ENCODE measurements around the gene RANBP1.

Gene RANBP1

DNA sequence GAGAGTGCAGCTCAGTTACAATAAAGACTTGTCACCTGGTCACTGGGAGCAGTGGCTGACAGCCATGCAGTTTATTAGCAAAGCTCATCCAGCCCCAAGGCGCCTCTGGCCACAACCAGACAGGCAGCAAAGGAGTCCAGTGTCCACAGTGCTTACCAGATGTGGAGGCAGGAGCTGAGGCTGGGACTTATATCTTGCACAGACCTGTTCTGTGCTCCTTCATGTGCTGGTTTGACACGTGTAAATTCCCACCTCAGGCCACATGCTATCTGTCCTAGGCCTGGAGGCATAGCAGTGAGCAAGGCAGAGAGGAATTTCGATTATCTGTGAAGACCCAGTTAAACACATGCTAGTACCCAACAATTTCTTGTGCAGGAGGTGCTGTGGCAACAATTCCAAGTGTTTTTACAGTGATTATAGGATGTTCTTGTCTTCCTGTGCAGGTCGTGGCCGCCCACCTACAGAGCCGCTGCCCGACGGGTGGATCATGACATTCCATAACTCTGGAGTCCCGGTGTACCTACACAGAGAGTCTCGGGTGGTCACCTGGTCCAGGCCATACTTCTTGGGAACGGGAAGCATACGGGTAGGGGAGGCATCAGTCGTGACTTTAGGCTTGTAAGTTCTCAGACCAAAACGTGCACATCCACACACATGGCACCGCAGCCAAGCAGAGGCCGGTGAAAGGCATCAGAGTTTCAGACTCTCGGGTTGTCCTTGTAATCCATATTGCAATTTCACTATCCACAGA is 26.5 kb upstream of the RANBP1 start:
- DNase-seq (ENCODE audit: low spot score), result no peak

DNA sequence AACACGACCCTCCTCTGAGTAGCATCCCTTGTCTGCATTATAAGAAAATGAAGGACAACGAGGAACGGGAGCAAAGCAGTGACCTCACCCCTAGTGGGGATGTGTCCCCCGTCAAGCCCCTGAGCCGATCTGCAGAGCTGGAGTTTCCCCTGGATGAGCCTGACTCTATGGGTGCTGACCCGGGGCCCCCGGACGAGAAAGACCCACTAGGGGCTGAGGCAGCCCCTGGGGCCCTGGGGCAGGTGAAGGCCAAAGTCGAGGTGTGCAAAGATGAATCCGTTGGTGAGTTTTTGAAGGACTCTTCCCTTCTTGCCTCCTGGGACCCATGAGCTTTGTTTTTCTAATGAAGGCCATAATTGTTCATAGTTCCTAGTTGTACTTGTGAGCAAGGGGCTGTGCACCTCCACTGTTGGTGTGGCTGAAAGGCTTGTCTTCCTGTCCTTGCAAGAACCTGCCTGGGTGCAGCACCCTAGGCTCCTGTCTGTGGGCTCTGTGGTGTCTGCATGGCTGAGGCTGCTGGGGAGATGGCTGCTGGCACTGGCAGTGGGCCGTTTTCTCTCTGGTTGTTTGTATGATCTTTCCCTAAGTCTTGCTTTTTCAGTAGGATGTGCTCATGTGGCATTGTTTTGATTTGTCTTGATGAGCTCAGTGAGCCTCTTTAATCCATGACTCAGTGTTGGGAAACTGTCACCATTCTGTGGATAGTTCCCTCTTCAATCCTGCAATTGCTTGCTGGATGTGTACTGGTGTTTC is 25.8 kb upstream of the RANBP1 start:
- no peak for DNase-seq (ENCODE audit: low spot score)

DNA sequence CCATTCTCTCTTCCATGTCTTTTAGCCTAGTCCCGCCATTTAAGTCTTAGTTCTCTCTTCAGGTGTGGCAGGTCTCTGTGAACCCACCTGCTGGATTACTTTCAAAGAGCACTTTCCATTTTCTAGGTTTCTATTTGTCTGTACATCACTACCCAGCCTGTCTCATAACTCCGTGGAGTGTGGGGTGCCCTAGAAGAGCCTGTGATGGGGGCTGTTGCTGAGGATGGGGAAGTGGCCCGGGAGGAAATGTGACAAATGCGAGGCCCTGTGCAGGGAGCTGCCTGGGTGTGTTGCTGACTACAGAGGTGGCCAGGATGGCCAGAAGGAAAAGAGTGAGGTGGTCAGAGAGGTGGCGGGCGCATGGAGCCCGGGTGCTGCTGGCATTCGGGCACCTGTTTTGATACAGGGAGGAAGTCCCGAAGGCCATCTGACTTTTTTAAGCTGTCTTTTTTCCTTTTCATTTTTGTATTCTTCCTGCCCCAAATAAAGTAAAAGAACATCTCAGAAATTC is 25.1 kb upstream of the RANBP1 start:
- no peak for DNase-seq (ENCODE audit: low spot score)

- no peak for DNase-seq (ENCODE audit: low spot score)
These were observed 24.0 kb upstream of the RANBP1 start for GRCh38 chr22:20091690-20092476.

DNA sequence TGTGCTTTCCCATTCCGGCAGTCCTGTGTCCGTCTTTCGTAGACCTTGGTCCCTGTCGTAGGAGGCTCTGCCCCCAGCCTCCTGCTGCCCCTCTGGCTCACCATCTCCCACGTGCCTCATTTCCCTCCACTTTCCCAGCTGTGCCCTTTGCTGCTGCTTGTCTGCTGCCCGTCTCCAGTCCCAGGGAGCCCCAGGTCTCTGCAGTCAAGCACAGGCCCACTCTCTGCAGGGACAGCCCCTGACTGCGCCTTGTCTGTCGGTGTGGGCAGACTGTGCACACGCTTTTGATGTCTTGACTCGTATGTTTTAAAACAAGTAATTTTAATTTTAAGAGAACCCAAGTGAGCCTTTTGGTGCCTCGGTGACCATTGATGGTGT is 23.4 kb upstream of the RANBP1 start:
- DNase-seq (ENCODE audit: low spot score), result no peak

GRCh38 chr22:20093418-20094196 is 22.3 kb upstream of the RANBP1 start:
- DNase-seq (ENCODE audit: low spot score), result peak; percentile 44

DNA sequence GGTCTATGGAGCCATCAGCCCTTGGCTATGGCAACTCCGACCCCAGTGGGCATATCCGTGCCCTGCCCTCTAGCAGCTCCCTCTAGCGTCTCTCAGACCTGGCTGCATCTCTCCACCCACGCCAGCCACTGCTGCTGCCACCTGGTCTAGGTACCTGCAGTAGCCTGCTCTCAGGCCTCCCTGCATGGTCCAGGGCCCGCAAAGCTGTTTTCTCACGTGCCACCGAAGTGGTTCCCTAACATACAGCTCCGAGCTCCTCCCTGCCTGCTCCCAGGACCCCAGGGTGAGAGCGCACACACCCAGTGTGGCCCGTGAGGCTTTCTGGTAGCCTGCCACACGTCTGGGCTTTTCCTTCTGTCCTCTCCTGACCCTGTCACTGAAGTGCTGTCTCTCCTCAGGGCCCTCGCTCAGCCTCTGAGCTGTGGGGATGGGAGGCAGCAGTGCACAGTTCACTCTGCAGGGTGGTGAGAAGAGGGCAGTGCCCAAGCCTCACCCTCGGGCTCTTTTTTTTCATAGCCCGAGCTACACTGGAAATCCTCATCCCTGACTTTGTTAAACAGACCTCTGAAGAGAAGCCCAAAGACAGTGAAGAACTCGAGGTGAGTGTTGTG is 21.6 kb upstream of the RANBP1 start:
- DNase-seq (ENCODE audit: low spot score), result no peak

DNA sequence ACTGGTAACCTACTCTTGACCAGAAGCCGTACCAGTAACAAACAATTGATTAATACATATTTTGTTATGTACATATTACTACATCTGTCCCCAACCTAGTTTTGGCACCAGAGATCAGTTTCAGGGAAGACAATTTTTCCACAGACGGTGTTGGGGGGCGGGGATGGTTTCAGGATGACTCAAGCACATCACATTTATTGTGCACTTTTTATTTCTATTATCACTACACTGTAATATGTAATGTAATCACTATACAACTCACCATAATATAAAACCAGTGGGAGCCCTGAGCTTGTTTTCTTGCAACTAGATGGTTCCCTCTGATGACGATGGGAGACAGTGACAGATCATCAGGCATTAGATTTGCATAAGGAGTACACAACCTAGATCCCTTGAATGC is 20.4 kb upstream of the RANBP1 start:
- no peak for DNase-seq (ENCODE audit: low spot score)

- no peak for DNase-seq (ENCODE audit: low spot score)
These were observed 19.1 kb upstream of the RANBP1 start for GRCh38 chr22:20096574-20097420.

GRCh38 chr22:20099099-20099711 is 16.7 kb upstream of the RANBP1 start:
- no peak for DNase-seq (ENCODE audit: low spot score)

- DNase-seq (ENCODE audit: low spot score), result no peak
These were observed 14.3 kb upstream of the RANBP1 start for GRCh38 chr22:20101638-20102037.

GRCh38 chr22:20102203-20102780 is 13.6 kb upstream of the RANBP1 start:
- DNase-seq (ENCODE audit: low spot score), result no peak

GRCh38 chr22:20105456-20106204 is 10.3 kb upstream of the RANBP1 start:
- no peak for DNase-seq (ENCODE audit: low spot score)

DNA sequence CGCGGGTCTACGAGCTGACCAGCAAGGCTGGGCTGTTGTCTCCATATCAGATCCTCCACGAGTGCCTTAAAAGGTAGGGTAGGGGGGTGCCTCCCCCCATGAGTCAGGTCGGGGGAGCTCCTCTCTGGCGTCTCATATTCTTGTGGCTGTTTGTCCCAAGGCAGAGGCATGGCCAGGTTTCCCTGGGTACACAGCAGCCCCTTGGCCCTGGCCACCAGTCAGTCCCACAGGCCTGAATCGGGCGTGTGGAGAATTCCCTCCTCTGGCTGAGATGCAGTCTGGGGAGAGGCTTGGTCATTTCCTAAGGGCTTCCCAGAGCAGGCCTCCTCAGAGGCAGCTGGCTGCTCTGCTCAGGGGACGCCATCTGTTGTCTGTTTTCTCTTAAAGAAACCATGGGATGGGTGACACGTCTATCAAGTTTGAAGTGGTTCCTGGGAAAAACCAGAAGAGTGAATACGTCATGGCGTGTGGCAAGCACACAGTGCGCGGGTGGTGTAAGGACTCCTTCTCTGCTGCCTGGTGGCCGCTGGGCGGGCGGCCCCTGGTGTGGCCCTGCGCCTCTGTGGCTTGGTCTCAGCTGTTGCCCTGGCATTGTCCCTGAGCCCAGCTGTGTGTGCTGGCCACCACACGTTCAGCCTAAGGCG is 9.6 kb upstream of the RANBP1 start:
- no peak for DNase-seq (ENCODE audit: low spot score)

DNA sequence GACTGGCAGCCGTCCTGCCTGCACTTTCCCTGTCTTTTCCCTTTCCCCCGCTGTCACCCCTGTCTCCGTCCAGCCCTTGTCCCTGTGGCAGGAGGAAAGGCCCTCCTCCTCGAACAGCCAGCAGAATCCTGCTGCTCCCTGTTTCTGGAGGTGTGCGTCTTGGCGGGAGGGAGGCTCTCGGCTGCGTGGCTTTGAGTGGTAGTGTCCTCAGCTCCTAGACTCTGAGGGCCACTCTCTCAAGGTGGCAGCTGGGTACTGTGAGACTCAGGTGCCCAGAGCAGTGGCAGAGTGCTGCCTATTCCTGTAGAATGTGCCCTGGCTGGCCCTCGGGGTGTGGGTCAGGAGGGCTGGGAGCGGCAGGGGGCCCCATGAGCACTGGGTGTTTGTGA is 9.1 kb upstream of the RANBP1 start:
- no peak for DNase-seq (ENCODE audit: low spot score)

- DNase-seq (ENCODE audit: low spot score), result no peak
These were observed 8.4 kb upstream of the RANBP1 start for GRCh38 chr22:20107471-20107901.

GRCh38 chr22:20107951-20108756 is 7.8 kb upstream of the RANBP1 start:
- no peak for DNase-seq (ENCODE audit: low spot score)

Measured in globus pallidus (tissue), 1 donor.